Kidney (tissue), 22 donors: ENCODE data around the gene ZBP1. TPM values are rescaled to one million over a fixed set of nuclear protein-coding genes. Genes with fewer than 3 reads are reported as not detected.

Experiments used
- DNase-seq, 5 donors: peaks; one replicate each; pipeline ENCODE4 v3.0.0-alpha.2; 2013 to 2020
- FAIRE-seq: peaks from 2 replicates; lab custom pipeline; 2012; peaks lifted over from hg19 to GRCh38; lab: Jason Lieb, UNC
- H3K27ac ChIP-seq, 2 donors: one replicate each; pipeline ENCODE4 v1.7.0; 2013; ENCODE audit warnings: low read depth in 2 of 2, low read length in 2 of 2, inconsistent platforms in 1 of 2
- H3K27me3 ChIP-seq: one replicate; pipeline ENCODE4 v1.7.1; 2013; ENCODE audit warnings: low read length, inconsistent platforms; ENCODE audit not compliant: control insufficient read depth, insufficient read depth
- H3K36me3 ChIP-seq, 3 donors: one replicate each; pipeline versions ENCODE4 v1.7.0 to v1.7.1; 2013; ENCODE audit warnings: low read length in 3 of 3, control low read depth in 1 of 3, inconsistent platforms in 1 of 3; ENCODE audit not compliant: insufficient read depth in 3 of 3, control insufficient read depth in 2 of 3
- H3K4me1 ChIP-seq, 3 donors: one replicate each; pipeline versions ENCODE4 v1.7.0 to v1.7.1; 2013; ENCODE audit warnings: low read length in 3 of 3, inconsistent platforms in 1 of 3, low read depth in 1 of 3; ENCODE audit not compliant: control insufficient read depth in 2 of 3, insufficient read depth in 2 of 3
- H3K4me3 ChIP-seq, 3 donors: one replicate each; pipeline versions ENCODE4 v1.7.0 to v1.8.1; 2013; ENCODE audit warnings: low read length in 3 of 3, control low read depth in 1 of 3, inconsistent platforms in 1 of 3
- H3K9ac ChIP-seq, 3 donors: one replicate each; pipeline versions ENCODE4 v1.7.0 to v1.7.1; 2013; ENCODE audit warnings: low read length in 3 of 3, control low read depth in 1 of 3, inconsistent platforms in 1 of 3
- H3K9me3 ChIP-seq, 3 donors: one replicate each; pipeline versions ENCODE4 v1.7.0 to v1.7.1; 2013; ENCODE audit warnings: low read length in 3 of 3, control low read depth in 1 of 3, inconsistent platforms in 1 of 3; ENCODE audit not compliant: control insufficient read depth in 2 of 3, insufficient read depth in 1 of 3
- CTCF ChIP-seq: IDR thresholded peaks from 3 replicates; pipeline ENCODE4 v1.5.1; 2012; ENCODE audit warnings: mild to moderate bottlenecking, moderate library complexity, borderline replicate concordance; ENCODE audit not compliant: insufficient read depth; ENCODE audit errors: extremely low read depth
- intact Hi-C: fragments of 100-400 bp; cut with DNase I; formaldehyde crosslinking; loops from one replicate; pipeline ENCODE4 v1.11.1; 2022
- long read RNA-seq, 10 donors: library from polyadenylated mRNA in 1 of 10; unstranded in 1 of 10; transcript quantifications; one replicate each; pipeline ENCODE4 v2.0.0 and lab custom pipeline, GENCODE V29; 2021 to 2026
- polyA plus RNA-seq: library from polyadenylated mRNA; stranded (reverse); fragments of 350-450 nt; fragmentation: Illumina TruSeq; extraction: RNeasy Lipid Tissue Mini Kit (QIAGEN cat#74804); gene quantifications from one replicate; pipeline ENCODE4 v1.2.3, GENCODE V29; 2014; ENCODE audit warnings: low read depth, low replicate concordance; ENCODE audit not compliant: insufficient read depth
- total RNA-seq: library from RNA; stranded (reverse); fragmentation: NEBNext Ultra II Directional; extraction: Animal tissue kit (Norgen Biotek cat#: 25700); gene quantifications from one replicate; pipeline ENCODE4 v1.2.1, GENCODE V29; 2021
- donor health status: control.
- donor health status: control.
- donor health status: control.
- donor health status: control.
- donor health status: control.
- donor health status: DM: yes; HTN: yes; CAD: no.
- donor health status: Normal renal cell carcinoma (clear cell type).

The ZBP1 gene, protein sequence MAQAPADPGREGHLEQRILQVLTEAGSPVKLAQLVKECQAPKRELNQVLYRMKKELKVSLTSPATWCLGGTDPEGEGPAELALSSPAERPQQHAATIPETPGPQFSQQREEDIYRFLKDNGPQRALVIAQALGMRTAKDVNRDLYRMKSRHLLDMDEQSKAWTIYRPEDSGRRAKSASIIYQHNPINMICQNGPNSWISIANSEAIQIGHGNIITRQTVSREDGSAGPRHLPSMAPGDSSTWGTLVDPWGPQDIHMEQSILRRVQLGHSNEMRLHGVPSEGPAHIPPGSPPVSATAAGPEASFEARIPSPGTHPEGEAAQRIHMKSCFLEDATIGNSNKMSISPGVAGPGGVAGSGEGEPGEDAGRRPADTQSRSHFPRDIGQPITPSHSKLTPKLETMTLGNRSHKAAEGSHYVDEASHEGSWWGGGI
- total RNA-seq (3.7 TPM), polyA plus RNA-seq (not detected)
- long read RNA-seq, donor 1 = 0 reads
- long read RNA-seq, donor 2 = 0 reads
- long read RNA-seq, donor 3 = 0 reads
- long read RNA-seq, donor 4 = 0 reads
- long read RNA-seq, donor 5 = 0 reads
- long read RNA-seq, donor 6 = 0 reads
- long read RNA-seq, donor 7, partial matches to known transcripts = 1 of 1 reads
- long read RNA-seq, donor 7, other reads (novel, unspliced or antisense) = 0 of 1 reads
- long read RNA-seq, donor 8 = 0 reads
- long read RNA-seq, donor 9 = 0 reads
- long read RNA-seq, donor 10 = 0 reads

DNA sequence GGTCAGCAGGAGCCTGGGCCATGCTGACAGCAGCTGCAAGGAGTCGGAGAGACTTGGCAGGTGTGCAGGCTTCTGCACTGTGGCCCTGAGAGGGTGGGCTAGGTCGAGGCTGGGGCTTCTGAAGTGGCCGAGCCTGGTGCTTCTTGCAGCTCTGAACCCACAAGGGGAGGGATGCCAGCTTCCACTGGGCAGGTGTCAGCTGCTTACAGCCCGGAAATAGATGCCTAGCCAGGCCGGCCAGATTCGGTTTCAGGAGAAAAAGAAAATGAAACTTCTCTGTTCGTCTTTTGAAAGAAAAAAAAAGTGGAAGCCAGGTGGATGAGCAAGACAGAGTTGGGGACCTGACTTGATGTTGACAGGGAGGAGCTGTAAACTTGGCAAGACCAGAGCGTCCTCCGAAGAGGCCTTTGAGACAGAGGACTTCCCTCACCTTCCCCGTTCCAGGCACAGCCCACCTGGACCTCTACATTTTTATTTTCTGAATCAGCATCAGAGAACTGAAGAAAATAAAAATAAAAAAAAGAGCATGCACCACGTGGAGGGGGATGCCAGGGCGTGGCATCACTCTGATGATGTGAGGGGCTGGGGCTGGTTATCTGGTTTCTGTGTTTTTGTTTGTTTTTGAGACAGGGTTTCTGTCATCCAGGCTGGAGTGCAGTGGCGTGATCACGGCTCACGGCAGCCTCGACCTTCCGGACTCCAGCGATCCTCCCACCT lies at the start of gene ZBP1:
Gene ZBP1, minus strand, starts transcription at position 153 of the 717 bp plus-strand sequence. Its CDS starts 131 bp downstream, at position 22.
- intact Hi-C loops = no loop called here
- DNase-seq = peak in 3 of 5 donors; percentile 30 to 79 (median 37)

DNA sequence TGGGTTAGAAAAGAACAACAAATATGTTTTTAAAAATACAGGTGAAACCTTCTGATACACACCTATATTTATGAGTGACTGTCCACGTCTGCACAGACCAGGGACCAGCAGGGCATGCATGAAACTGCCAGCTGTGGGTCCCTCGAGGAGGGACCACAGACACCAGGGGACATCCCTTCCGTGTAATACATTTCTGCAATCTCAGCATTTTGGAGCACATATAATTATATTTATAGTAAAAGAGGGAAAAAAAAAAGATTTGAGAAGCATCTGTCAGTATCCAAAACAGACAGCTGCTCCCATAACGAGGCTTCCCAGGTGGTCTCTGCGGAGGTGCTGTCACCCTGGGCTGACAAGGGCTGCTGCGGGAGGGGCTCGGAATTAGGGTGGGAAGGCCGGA lies 49.4 kb upstream of the ZBP1 start:
- no peak for TF ChIP-seq CTCF
- Histone ChIP-seq H3K27me3 (no peaks in the 10 kb centered on the region), H3K9ac (no peak overlapping the region), H3K9me3 (no peaks in the 10 kb centered on the region), H3K4me3 (no peak overlapping the region), H3K27ac (no peak overlapping the region), H3K36me3 (no peaks in the 10 kb centered on the region), H3K4me1 (peaks cover 0 to 7% (median 2%) of the 10 kb centered on the region in 3 donors)
- DNase-seq (no peak), FAIRE-seq (no peak)
- intact Hi-C loops = no loop called here

More for the DNA sequence above, at the start of gene ZBP1:
- TF ChIP-seq CTCF = no peak
- Histone ChIP-seq H3K36me3 (no peaks in the 10 kb centered on the region), H3K9me3 (peaks cover 0 to 5% (median 3%) of the 10 kb centered on the region in 3 donors), H3K4me3 (no peak within 1 kb of the TSS), H3K4me1 (no peaks in the 10 kb centered on the region), H3K27me3 (no peaks in the 10 kb centered on the region), H3K9ac (no peak within 1 kb of the TSS), H3K27ac (peak within 1 kb of the TSS in 1 of 2 donors; percentile 18)
- FAIRE-seq = no peak

- Histone ChIP-seq H3K27ac (peak overlapping the region in 1 of 2 donors; percentile 23), H3K9ac (no peak overlapping the region), H3K4me1 (peaks cover 0 to 7% (median 2%) of the 10 kb centered on the region in 3 donors), H3K27me3 (no peaks in the 10 kb centered on the region), H3K4me3 (no peak overlapping the region), H3K9me3 (no peaks in the 10 kb centered on the region), H3K36me3 (no peaks in the 10 kb centered on the region)
- TF ChIP-seq CTCF = no peak
- FAIRE-seq (no peak), DNase-seq (peak in 1 of 5 donors; percentile 55)
- intact Hi-C loops = no loop called here
These were observed 47.9 kb upstream of the ZBP1 start for GRCh38 chr20:57667924-57668782.
